ENCODE measurements around the gene SHOX. TPM values are rescaled to one million over a fixed set of nuclear protein-coding genes. Genes with fewer than 3 reads are reported as not detected.

Gene SHOX
- total RNA-seq, 1 donor from 2014 or later = not detected

DNA sequence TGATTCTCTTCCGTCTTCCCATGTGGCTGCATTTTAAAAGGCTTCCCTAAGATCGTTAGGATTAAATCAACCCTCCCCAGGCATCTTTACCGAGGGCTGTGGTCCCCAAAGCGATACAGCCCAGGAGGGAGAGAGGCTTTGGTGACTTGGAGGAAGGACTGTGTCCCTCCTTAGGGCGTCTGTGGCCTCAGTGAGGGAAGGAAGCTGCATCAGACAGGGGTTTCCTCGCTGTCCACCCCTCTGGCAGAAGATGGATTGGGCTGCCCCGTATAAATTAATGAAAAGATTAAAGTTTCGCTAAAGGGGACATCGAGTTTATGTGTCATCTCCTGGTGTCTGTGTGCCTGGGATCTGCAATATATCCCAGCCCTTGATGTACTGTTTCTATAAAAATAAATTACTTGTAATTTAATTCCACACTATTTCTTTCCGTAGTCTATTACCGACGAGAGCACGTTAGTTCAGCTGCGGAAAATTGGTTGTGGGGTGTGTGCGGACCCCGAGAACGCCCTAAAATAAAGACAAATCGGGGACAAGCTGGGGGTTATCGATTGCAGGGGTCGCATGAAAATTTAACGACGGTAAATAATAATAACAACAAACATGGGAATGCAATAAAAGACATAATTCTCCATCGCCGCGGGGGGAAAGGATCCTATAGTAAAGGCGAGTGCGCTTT, 6.5 kb downstream of the SHOX start:
- H3K36me3 ChIP-seq = no peaks in the 10 kb centered on the region
- peaks cover 6% of the 10 kb centered on the region for H3K27me3 ChIP-seq
- TF ChIP-seq POLR2A (IDR thresholded peaks at IDR 0.05) (no peak), POLR2AphosphoS5 (IDR thresholded peaks at IDR 0.05; ENCODE audit: insufficient read depth in 1 of 2, low read depth in 1 of 2) (no peak)
- TF ChIP-seq, protein P1, sequence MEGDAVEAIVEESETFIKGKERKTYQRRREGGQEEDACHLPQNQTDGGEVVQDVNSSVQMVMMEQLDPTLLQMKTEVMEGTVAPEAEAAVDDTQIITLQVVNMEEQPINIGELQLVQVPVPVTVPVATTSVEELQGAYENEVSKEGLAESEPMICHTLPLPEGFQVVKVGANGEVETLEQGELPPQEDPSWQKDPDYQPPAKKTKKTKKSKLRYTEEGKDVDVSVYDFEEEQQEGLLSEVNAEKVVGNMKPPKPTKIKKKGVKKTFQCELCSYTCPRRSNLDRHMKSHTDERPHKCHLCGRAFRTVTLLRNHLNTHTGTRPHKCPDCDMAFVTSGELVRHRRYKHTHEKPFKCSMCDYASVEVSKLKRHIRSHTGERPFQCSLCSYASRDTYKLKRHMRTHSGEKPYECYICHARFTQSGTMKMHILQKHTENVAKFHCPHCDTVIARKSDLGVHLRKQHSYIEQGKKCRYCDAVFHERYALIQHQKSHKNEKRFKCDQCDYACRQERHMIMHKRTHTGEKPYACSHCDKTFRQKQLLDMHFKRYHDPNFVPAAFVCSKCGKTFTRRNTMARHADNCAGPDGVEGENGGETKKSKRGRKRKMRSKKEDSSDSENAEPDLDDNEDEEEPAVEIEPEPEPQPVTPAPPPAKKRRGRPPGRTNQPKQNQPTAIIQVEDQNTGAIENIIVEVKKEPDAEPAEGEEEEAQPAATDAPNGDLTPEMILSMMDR (IDR thresholded peaks at IDR 0.05) = no peak
- intact Hi-C loops (cut with DNase I) = no loop called here
- no peak overlapping the region for H3K4me3 ChIP-seq
- DNase-seq (ENCODE audit: extremely low spot score in 2 of 2) = peak in 1 of 2 donors; percentile 14
- no peak overlapping the region for H3K27ac ChIP-seq
- H3K4me1 ChIP-seq = no peaks in the 10 kb centered on the region
- H3K9me3 ChIP-seq = no peaks in the 10 kb centered on the region

DNA sequence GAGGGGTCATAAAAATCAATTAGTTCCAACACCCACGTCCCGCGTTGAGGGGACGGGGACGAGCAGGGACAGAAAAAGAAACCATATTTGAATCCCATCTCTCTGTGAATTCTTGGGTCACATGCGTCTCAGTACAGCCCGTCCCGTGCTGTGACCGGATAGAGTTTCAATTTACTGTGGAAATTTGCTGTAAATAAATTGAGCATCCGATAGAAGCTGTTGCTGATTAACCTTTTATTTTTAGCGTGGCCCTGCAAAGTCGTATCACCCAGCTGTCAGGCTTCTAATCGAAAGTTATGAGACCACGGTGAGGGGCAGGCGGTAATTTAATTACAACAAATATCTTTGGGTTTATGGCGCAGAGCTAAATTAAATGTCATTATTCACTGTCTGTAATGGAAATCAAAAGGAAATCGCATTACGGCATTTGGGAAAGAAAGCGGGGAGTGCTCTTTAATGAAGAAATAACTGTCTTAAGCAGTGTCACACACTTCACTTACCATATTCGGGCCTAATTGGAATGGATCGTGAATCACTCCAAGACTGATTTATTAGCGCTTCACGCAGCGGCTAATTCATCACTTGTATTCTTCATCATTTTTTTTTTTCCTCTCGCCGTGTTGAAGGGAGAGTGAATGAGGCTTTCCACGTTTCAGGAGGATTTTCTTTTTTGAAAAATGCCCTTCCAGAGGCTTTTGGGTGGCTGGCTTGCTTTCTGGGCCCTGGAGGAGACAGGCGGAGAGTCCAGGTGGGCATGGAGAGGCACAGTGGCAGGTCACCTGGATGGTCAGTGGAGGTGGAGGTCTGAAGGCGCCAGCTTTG, 7.3 kb downstream of the SHOX start:
- no peak overlapping the region for H3K27ac ChIP-seq
- H3K4me3 ChIP-seq = no peak overlapping the region
- no peak for TF ChIP-seq POLR2AphosphoS5 (IDR thresholded peaks at IDR 0.05; ENCODE audit: insufficient read depth in 1 of 2, low read depth in 1 of 2)
- TF ChIP-seq, protein P1 (IDR thresholded peaks at IDR 0.05) = no peak
- no peak for TF ChIP-seq POLR2A (IDR thresholded peaks at IDR 0.05)
- no peaks in the 10 kb centered on the region for H3K9me3 ChIP-seq
- intact Hi-C loops (cut with DNase I) = no loop called here
- no peaks in the 10 kb centered on the region for H3K4me1 ChIP-seq
- peak in 1 of 2 donors; percentile 82 for DNase-seq (ENCODE audit: extremely low spot score in 2 of 2)
- no peaks in the 10 kb centered on the region for H3K36me3 ChIP-seq
- H3K27me3 ChIP-seq = peaks cover 6% of the 10 kb centered on the region

DNA sequence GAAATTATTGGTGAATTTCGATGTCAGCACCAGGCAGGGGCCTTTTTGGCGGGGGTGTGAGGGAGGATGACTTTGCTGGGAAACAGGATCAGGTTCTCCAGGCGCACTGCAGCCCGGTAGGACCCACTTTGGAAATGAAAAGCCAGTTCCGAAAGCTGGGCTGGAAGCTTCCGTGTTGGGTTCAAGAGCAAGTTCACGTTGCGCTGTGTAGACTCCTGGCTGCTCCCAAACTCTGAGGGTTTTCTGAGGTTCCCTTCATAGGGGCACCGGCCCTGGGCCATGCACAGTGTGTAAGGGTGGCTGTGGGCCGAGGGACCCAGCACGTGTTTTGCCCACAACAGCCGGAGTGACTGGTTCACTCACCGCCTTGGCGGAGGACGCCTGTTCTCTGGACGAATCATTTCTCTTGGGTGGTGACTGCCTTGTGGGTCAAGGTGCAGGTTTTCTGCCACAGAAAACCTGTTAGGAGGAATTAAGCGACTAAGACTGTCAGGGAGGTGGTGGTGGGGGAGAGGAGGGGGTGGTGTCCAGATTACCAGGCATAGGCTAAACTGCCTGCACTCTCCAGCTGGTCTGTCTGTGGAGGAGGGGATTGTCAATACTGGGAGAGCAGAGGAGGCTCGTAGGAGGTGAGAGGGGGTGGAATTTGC, 8.0 kb downstream of the SHOX start:
- TF ChIP-seq POLR2A (IDR thresholded peaks at IDR 0.05) = no peak
- TF ChIP-seq, protein P1 (IDR thresholded peaks at IDR 0.05) = no peak
- TF ChIP-seq POLR2AphosphoS5 (IDR thresholded peaks at IDR 0.05; ENCODE audit: insufficient read depth in 1 of 2, low read depth in 1 of 2) = no peak
- intact Hi-C loops (cut with DNase I) = no loop called here
- no peak overlapping the region for H3K4me3 ChIP-seq
- H3K27ac ChIP-seq = no peak overlapping the region
- peaks cover 4% of the 10 kb centered on the region for H3K27me3 ChIP-seq
- no peaks in the 10 kb centered on the region for H3K9me3 ChIP-seq
- H3K36me3 ChIP-seq = no peaks in the 10 kb centered on the region
- DNase-seq (ENCODE audit: extremely low spot score in 2 of 2) = peak in 1 of 2 donors; percentile 58
- no peaks in the 10 kb centered on the region for H3K4me1 ChIP-seq

DNA sequence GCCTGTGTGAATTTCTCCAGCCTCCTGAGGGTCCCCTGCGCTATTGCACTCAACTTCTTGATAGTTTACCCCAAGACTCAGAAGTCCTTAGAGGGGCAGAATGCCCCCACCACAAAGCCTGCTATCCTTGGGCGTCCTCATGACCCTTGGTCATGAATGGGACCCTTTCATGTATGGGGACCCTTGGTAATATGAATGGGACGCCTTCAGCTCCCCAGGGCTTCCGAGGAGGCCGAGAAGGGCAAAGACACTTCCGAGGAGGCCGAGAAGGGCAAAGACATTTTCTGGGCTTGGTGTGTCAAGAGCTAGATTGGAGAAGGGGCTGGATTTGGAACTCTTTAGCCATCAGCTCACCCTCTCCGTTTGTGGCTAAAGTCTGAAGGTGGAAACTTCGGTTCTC, 8.6 kb downstream of the SHOX start:
- intact Hi-C loops (cut with DNase I) = no loop called here
- no peaks in the 10 kb centered on the region for H3K4me1 ChIP-seq
- no peaks in the 10 kb centered on the region for H3K27me3 ChIP-seq
- H3K4me3 ChIP-seq = no peak overlapping the region
- peak in 1 of 2 donors; percentile 25 for DNase-seq (ENCODE audit: extremely low spot score in 2 of 2)
- TF ChIP-seq POLR2AphosphoS5 (IDR thresholded peaks at IDR 0.05; ENCODE audit: insufficient read depth in 1 of 2, low read depth in 1 of 2) (no peak), POLR2A (IDR thresholded peaks at IDR 0.05) (no peak)
- TF ChIP-seq, protein P1 (IDR thresholded peaks at IDR 0.05) = no peak
- H3K9me3 ChIP-seq = no peaks in the 10 kb centered on the region
- H3K27ac ChIP-seq = no peak overlapping the region
- H3K36me3 ChIP-seq = no peaks in the 10 kb centered on the region
